ENCODE measurements around the gene LARGE1.

LARGE1 gene

DNA sequence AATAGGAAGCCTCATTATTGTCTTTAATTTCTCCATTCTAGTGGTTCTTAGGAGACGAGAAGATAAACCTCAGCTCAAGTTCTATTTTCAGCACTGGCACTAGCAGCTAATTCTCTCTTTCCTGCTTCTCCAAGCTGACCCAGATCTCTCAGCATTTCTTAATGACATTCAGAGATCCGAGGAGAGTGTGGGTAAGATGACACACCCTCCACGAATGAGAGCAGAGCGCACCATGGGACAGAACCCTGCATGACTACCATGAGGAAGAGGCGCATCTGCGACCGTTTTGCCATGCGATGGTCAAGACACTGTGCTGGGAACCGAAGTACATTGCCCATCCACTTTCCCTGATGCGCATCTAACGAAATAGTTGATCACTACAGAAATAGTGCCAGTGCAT lies 241.8 kb downstream of the LARGE1 start:
- H3K36me3 ChIP-seq: no peaks in the 10 kb centered on the region
- no peaks in the 10 kb centered on the region for H3K27me3 ChIP-seq
- no peak for DNase-seq
- TF ChIP-seq, protein P1, sequence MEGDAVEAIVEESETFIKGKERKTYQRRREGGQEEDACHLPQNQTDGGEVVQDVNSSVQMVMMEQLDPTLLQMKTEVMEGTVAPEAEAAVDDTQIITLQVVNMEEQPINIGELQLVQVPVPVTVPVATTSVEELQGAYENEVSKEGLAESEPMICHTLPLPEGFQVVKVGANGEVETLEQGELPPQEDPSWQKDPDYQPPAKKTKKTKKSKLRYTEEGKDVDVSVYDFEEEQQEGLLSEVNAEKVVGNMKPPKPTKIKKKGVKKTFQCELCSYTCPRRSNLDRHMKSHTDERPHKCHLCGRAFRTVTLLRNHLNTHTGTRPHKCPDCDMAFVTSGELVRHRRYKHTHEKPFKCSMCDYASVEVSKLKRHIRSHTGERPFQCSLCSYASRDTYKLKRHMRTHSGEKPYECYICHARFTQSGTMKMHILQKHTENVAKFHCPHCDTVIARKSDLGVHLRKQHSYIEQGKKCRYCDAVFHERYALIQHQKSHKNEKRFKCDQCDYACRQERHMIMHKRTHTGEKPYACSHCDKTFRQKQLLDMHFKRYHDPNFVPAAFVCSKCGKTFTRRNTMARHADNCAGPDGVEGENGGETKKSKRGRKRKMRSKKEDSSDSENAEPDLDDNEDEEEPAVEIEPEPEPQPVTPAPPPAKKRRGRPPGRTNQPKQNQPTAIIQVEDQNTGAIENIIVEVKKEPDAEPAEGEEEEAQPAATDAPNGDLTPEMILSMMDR (IDR thresholded peaks at IDR 0.05; ENCODE audit: low read depth, low read length): no peak
- H3K4me1 ChIP-seq: no peaks in the 10 kb centered on the region
- no peaks in the 10 kb centered on the region; the same call in 1 of the 2 replicates for H3K9me3 ChIP-seq
- no peak overlapping the region for H3K4me3 ChIP-seq (ENCODE audit: low read depth, low read length)

DNA sequence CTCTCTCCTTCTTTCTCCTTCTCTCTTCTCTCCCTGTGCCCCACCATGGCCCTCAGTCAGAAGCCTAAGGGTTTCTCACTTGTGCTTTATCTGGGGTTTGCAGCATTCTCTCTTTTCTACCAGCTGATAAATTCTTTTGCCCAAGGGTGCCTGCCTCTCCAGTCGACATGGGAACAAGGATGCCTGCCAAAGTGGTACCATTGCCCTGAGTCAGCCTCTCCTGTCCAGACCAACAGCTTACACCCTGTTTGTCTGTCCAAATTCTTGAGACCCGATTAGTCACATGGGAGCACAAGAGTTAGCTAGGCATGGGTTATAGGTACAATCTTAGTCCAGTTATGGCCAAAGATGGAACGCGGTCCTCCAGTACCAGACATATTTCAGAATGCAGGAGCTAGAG lies 242.7 kb downstream of the LARGE1 start:
- H3K36me3 ChIP-seq: no peaks in the 10 kb centered on the region
- DNase-seq: no peak
- H3K9me3 ChIP-seq: no peaks in the 10 kb centered on the region; the same call in 1 of the 2 replicates
- no peaks in the 10 kb centered on the region for H3K27me3 ChIP-seq
- H3K4me1 ChIP-seq: no peaks in the 10 kb centered on the region
- TF ChIP-seq, protein P1 (IDR thresholded peaks at IDR 0.05; ENCODE audit: low read depth, low read length): no peak
- H3K4me3 ChIP-seq (ENCODE audit: low read depth, low read length): no peak overlapping the region

DNA sequence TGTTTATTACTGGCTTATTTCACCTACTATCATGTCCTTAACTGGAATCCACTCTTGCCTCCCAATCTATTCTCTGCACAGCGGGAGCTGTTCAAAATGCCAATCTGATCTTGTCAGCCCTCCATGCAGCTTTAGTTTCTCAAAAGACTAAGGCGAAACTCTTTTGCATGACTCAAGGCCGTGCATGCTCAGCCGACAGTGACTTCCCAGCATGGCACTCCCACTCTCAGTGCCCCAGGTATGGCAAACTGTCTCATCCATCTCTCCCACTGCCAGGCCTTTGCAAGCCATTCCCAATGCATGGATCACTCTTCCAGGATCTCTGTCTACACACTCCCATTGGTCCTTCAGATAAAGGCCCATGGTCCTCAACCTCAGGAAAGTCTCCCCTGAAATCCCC lies 245.9 kb downstream of the LARGE1 start:
- no peaks in the 10 kb centered on the region for H3K36me3 ChIP-seq
- no peaks in the 10 kb centered on the region for H3K4me1 ChIP-seq
- no peak overlapping the region for H3K4me3 ChIP-seq (ENCODE audit: low read depth, low read length)
- no peaks in the 10 kb centered on the region; the same call in 1 of the 2 replicates for H3K9me3 ChIP-seq
- TF ChIP-seq, protein P1 (IDR thresholded peaks at IDR 0.05; ENCODE audit: low read depth, low read length): no peak
- H3K27me3 ChIP-seq: no peaks in the 10 kb centered on the region
- DNase-seq: no peak

DNA sequence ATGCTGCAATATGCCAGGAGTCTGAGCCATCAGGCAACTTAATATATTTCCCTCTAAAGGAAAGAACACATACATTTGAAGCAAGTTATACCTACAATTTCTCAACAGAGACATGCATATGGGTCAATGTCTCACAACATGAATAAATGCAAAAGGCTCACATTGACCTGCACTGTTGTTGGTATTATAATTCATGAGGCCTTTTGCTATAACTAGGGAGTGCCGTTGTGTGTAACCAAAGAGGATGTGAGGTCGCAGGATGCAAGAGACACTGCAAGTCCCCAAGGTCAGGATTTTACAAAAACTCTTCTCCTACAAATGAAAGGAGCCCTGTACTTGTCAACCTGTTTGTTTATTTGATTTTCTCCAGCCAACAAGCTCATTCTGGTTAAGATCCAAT lies 250.5 kb downstream of the LARGE1 start:
- TF ChIP-seq, protein P1 (IDR thresholded peaks at IDR 0.05; ENCODE audit: low read depth, low read length): no peak
- Histone ChIP-seq H3K4me3 (ENCODE audit: low read depth, low read length) (no peak overlapping the region), H3K27me3 (no peaks in the 10 kb centered on the region), H3K4me1 (no peaks in the 10 kb centered on the region), H3K9me3 (no peaks in the 10 kb centered on the region), H3K36me3 (no peaks in the 10 kb centered on the region)
- DNase-seq: no peak

DNA sequence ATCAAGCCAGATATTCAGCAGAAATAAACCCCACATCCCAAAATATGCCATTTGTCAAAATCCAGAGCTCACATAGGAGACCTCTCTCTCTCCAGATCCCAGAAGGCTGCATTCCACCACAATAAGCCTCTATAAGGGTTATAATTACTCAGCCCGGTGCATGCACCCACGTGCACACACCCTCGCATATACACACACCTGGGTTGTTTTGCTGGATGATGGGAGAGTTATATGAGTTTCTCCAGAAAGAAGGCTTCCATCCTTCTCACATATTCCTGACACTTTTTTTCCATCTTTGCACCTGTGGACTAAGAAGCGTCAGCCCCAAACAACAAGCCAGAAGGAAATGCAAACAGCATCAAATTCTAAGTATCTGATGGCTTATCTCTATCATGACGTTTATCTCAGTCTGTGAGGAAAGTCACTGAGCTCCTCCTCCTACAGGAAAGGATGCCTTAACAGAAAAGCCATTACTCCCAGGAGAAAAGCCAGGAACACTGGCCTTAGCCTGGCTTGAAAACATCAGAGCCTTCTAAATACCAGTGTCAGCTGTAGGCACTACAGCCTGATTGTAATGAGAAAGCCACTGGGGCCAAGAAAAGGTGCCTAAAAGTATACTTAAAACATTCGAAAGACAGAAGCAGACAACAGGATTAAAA lies 253.2 kb downstream of the LARGE1 start:
- no peak for DNase-seq
- no peaks in the 10 kb centered on the region for H3K36me3 ChIP-seq
- no peaks in the 10 kb centered on the region for H3K4me1 ChIP-seq
- no peaks in the 10 kb centered on the region for H3K9me3 ChIP-seq
- no peak overlapping the region for H3K4me3 ChIP-seq (ENCODE audit: low read depth, low read length)
- TF ChIP-seq, protein P1 (IDR thresholded peaks at IDR 0.05; ENCODE audit: low read depth, low read length): no peak
- H3K27me3 ChIP-seq: no peaks in the 10 kb centered on the region

DNA sequence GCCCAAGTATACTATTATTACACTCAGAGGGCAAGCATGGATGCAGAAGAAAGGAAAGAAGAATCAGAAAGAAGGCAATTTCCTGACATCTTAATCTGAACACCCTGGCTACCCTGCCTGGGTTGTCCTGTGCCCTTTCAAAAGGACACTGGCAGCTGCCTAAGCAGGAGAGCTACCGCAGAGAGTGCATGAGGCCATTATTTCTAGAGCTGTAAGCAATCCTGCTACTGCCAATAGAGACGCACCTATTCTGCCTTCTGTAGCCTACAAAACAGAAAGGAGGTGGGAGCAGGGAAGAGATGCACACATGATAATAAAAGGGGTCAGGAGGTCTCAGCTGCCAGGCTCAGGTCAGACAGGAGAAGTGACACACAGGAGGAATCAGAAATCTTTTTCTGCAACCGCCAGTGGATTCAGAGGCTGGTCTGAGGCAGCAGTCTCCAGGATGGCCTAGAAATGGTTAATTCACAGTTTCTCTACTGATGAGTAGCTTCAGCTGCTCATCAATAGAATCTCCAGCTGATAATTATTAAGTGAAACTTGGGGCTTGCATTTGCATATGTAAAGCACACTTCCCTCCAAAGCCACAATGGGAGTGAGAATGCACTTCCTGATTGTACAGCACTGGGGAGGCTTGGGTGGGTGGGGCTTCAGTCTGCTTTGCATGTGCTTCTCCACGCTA lies 253.9 kb downstream of the LARGE1 start:
- Histone ChIP-seq H3K27me3 (no peaks in the 10 kb centered on the region), H3K4me1 (no peaks in the 10 kb centered on the region)

More for the DNA sequence above, 253.9 kb downstream of the LARGE1 start:
- no peak for DNase-seq
- TF ChIP-seq, protein P1 (IDR thresholded peaks at IDR 0.05; ENCODE audit: low read depth, low read length): no peak
- Histone ChIP-seq H3K9me3 (no peaks in the 10 kb centered on the region), H3K36me3 (no peaks in the 10 kb centered on the region), H3K4me3 (ENCODE audit: low read depth, low read length) (no peak overlapping the region)

Measured in BE2C (cell line).